Kasumi-1 (cell line): ENCODE measurements around the gene RABGAP1L.

ENCODE experiments used
- DNase-seq, 2 experiments: peaks; one replicate each; lab custom pipeline; 2025; lab: John Stamatoyannopoulos, UW

The RABGAP1L gene

GRCh38 chr1:174920093-174920492 is 760.8 kb downstream of the RABGAP1L start:
- DNase-seq: no peak

GRCh38 chr1:174922121-174922520 is 762.8 kb downstream of the RABGAP1L start:
- no peak for DNase-seq

- DNase-seq: no peak
Observed at GRCh38 chr1:174923820-174924219, 764.5 kb downstream of the RABGAP1L start.

- DNase-seq: no peak
Observed at GRCh38 chr1:174928541-174928940, 769.2 kb downstream of the RABGAP1L start.

- no peak for DNase-seq
Observed at GRCh38 chr1:174931214-174931613, 771.9 kb downstream of the RABGAP1L start.

- no peak for DNase-seq
Observed at GRCh38 chr1:174932587-174932986, 773.3 kb downstream of the RABGAP1L start.

GRCh38 chr1:174935961-174936727 is 776.8 kb downstream of the RABGAP1L start:
- no peak for DNase-seq

GRCh38 chr1:174938281-174939007 is 779.1 kb downstream of the RABGAP1L start:
- DNase-seq: no peak

- DNase-seq: no peak
Observed at GRCh38 chr1:174939775-174940545, 780.6 kb downstream of the RABGAP1L start.

- DNase-seq: no peak
Observed at GRCh38 chr1:174940646-174941175, 781.4 kb downstream of the RABGAP1L start.

GRCh38 chr1:174942547-174943255 is 783.4 kb downstream of the RABGAP1L start:
- peak; percentile 69 to 70 for DNase-seq

GRCh38 chr1:174946031-174946430 is 786.7 kb downstream of the RABGAP1L start:
- no peak for DNase-seq

- DNase-seq: no peak
Observed at GRCh38 chr1:174949061-174949460, 789.7 kb downstream of the RABGAP1L start.

- no peak for DNase-seq
Observed at GRCh38 chr1:174949645-174950044, 790.3 kb downstream of the RABGAP1L start.

- DNase-seq: no peak
Observed at GRCh38 chr1:174953285-174954072, 794.2 kb downstream of the RABGAP1L start.

GRCh38 chr1:174954073-174954460 is 794.7 kb downstream of the RABGAP1L start:
- DNase-seq: no peak

- DNase-seq: peak; percentile 29 to 34
Observed at GRCh38 chr1:174954671-174955669, 795.6 kb downstream of the RABGAP1L start.

- DNase-seq: no peak
Observed at GRCh38 chr1:174956086-174956485, 796.8 kb downstream of the RABGAP1L start.

GRCh38 chr1:174956976-174957375 is 797.7 kb downstream of the RABGAP1L start:
- no peak for DNase-seq

- DNase-seq: no peak
Observed at GRCh38 chr1:174957829-174958228, 798.5 kb downstream of the RABGAP1L start.
